MM.1S (cell line): ENCODE data around the gene HOXA13.

Experiments used
- DNase-seq: peaks from one replicate; pipeline ENCODE4 v3.0.0-alpha.2; 2015
- H2AFZ ChIP-seq: fragments of 300-600 bp; sonication (generic); 2 replicates; pipeline ENCODE4 v1.6.0; 2016; ENCODE audit warnings: antibody characterized with exemption, low read length
- H3F3A ChIP-seq: fragments of 300-600 bp; sonication (generic); 2 replicates; pipeline ENCODE4 v1.6.1; 2016; ENCODE audit warnings: mild to moderate bottlenecking, antibody characterized with exemption, low read length, moderate library complexity, mixed read lengths; ENCODE audit not compliant: insufficient read depth
- H3K27ac ChIP-seq: fragments of 300-600 bp; sonication (generic); 2 replicates; pipeline ENCODE4 v1.5.1; 2016; ENCODE audit warnings: mild to moderate bottlenecking, low read length
- H3K27me3 ChIP-seq: fragments of 300-600 bp; sonication (generic); replicated peaks from 2 replicates; pipeline ENCODE4 v1.6.0; 2016; ENCODE audit warnings: low read length; ENCODE audit not compliant: insufficient read depth
- H3K36me3 ChIP-seq: fragments of 300-600 bp; sonication (generic); replicated peaks from 2 replicates; pipeline ENCODE4 v1.6.1; 2016; ENCODE audit warnings: mild to moderate bottlenecking, low read length, mixed read lengths; ENCODE audit not compliant: insufficient read depth
- H3K4me1 ChIP-seq: fragments of 300-600 bp; sonication (generic); 2 replicates; pipeline ENCODE4 v1.6.1; 2016; ENCODE audit warnings: low read length, mixed read lengths
- H3K4me2 ChIP-seq: fragments of 300-600 bp; sonication (generic); 2 replicates; pipeline ENCODE4 v1.6.0; 2016; ENCODE audit warnings: low read depth, low read length
- H3K4me3 ChIP-seq: fragments of 300-600 bp; sonication (generic); 2 replicates; pipeline ENCODE4 v1.5.1; 2016; ENCODE audit warnings: low read length, mixed read lengths
- H3K79me2 ChIP-seq: fragments of 300-600 bp; sonication (generic); 2 replicates; pipeline ENCODE4 v1.6.1; 2016; ENCODE audit warnings: mixed run types, low read length, mixed read lengths
- H3K9ac ChIP-seq: fragments of 300-600 bp; sonication (generic); 2 replicates; pipeline ENCODE4 v1.6.1; 2016; ENCODE audit warnings: low read length, mixed read lengths
- H3K9me2 ChIP-seq: fragments of 300-600 bp; sonication (generic); replicated peaks from 2 replicates; pipeline ENCODE4 v1.6.1; 2016; ENCODE audit warnings: mild to moderate bottlenecking, low read length, mixed read lengths; ENCODE audit not compliant: insufficient read depth
- H3K9me3 ChIP-seq: fragments of 300-600 bp; sonication (generic); replicated peaks from 2 replicates; pipeline ENCODE4 v1.6.1; 2016; ENCODE audit warnings: mild to moderate bottlenecking, low read length, mixed read lengths; ENCODE audit not compliant: insufficient read depth
- H4K20me1 ChIP-seq: fragments of 300-600 bp; sonication (generic); 2 replicates; pipeline ENCODE4 v1.6.1; 2016; ENCODE audit warnings: mild to moderate bottlenecking, low read length, moderate library complexity, mixed read lengths; ENCODE audit not compliant: insufficient read depth
- CTCF ChIP-seq: fragments of 300-600 bp; sonication (generic); IDR thresholded peaks from 2 replicates; pipeline ENCODE4 v1.5.1; 2016; ENCODE audit warnings: antibody characterized with exemption, low read length, mixed read lengths
- EZH2 ChIP-seq: fragments of 300-600 bp; sonication (generic); optimal IDR thresholded peaks from 2 replicates; pipeline ENCODE3; 2017; ENCODE audit warnings: low read depth, mild to moderate bottlenecking, antibody characterized with exemption, low read length, mixed read lengths
- EZH2phosphoT487 ChIP-seq: fragments of 300-600 bp; sonication (generic); IDR thresholded peaks from 2 replicates; pipeline ENCODE4 v1.6.1; 2018; ENCODE audit warnings: antibody characterized with exemption, low read length

HOXA13 gene

DNA sequence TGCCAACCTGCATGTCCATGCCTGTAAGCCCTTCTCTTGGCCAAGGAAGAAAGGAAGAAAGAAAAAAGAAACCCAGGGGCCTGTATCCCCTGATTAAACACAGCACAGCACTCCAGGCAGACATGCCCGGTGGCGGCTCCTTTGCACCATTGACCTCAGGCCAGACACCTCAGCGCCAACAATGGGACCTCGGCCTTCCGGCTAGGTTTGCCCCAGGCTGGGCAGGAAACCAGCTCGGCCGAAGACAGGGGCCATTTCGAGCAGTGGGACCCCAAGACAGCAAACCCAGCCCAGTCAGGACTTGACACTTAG lies 28.6 kb downstream of the HOXA13 start:
- no peak overlapping the region for H2AFZ ChIP-seq
- H3K4me3 ChIP-seq: no peak overlapping the region
- no peaks in the 10 kb centered on the region for H3K9me3 ChIP-seq
- peak overlapping the region; percentile 99; the same call in 1 of the 2 replicates for H3K4me2 ChIP-seq
- no peak for TF ChIP-seq EZH2phosphoT487
- no peak for TF ChIP-seq CTCF
- no peak for TF ChIP-seq EZH2
- DNase-seq: no peak
- H3K27ac ChIP-seq: no peak overlapping the region
- H3K9me2 ChIP-seq: no peaks in the 10 kb centered on the region
- peaks cover 9% of the 10 kb centered on the region for H3K4me1 ChIP-seq
- no peak overlapping the region for H3K9ac ChIP-seq
- H3K36me3 ChIP-seq: no peaks in the 10 kb centered on the region
- H3K79me2 ChIP-seq: no peaks in the 10 kb centered on the region
- H3F3A ChIP-seq: peaks cover 12% of the 10 kb centered on the region
- peaks cover 92% of the 10 kb centered on the region for H3K27me3 ChIP-seq
- H4K20me1 ChIP-seq: no peaks in the 10 kb centered on the region

DNA sequence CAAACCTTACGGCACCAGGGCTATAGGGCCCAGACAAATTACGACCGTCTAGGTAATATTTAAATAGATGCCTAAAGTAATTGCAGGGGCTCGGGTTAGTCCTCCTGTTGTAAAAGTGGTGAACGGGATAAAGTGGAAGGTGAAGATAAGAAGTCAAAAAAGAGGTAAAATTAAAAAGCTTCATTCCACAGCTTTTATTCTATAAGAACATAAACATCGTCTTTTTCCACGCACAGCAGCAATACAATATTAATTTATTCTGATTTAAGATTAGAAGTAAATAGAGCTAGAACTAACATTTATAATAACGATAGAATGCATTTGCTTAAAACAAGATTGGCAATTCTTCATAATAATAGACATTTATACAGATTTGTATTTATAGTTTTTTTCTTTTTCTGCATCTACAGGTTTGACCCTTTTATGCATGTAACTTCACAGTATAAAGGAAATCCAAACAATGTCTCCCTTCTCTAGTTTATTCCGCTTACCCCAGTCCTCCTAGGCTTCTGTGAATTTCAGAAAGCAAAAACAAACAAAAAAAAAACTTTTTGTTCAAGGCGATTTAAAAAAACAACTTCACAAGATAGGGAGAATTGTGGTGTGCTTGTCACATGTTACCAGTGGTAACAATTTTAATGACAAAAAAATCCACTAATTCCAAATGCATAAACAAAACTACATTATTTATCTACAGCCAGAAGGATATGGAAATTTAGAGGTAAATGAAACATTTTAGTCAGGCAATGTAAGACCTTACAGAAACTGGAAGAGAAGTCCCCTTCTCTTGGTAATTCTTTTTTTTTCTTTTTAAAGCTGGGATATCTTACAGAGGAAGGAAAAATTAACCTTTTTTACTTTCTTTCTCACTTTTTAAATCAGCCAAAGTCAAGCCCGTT lies 29.2 kb downstream of the HOXA13 start:
- Histone ChIP-seq H3K9ac (no peak overlapping the region), H4K20me1 (no peaks in the 10 kb centered on the region), H2AFZ (no peak overlapping the region), H3K79me2 (no peaks in the 10 kb centered on the region), H3K9me3 (no peaks in the 10 kb centered on the region), H3K4me1 (peaks cover 9% of the 10 kb centered on the region), H3K9me2 (no peaks in the 10 kb centered on the region), H3F3A (peaks cover 12% of the 10 kb centered on the region), H3K36me3 (no peaks in the 10 kb centered on the region), H3K27ac (no peak overlapping the region), H3K27me3 (peaks cover 97% of the 10 kb centered on the region), H3K4me2 (no peak overlapping the region), H3K4me3 (no peak overlapping the region)
- DNase-seq: no peak
- TF ChIP-seq EZH2phosphoT487: no peak
- TF ChIP-seq CTCF: no peak
- TF ChIP-seq EZH2: no peak

DNA sequence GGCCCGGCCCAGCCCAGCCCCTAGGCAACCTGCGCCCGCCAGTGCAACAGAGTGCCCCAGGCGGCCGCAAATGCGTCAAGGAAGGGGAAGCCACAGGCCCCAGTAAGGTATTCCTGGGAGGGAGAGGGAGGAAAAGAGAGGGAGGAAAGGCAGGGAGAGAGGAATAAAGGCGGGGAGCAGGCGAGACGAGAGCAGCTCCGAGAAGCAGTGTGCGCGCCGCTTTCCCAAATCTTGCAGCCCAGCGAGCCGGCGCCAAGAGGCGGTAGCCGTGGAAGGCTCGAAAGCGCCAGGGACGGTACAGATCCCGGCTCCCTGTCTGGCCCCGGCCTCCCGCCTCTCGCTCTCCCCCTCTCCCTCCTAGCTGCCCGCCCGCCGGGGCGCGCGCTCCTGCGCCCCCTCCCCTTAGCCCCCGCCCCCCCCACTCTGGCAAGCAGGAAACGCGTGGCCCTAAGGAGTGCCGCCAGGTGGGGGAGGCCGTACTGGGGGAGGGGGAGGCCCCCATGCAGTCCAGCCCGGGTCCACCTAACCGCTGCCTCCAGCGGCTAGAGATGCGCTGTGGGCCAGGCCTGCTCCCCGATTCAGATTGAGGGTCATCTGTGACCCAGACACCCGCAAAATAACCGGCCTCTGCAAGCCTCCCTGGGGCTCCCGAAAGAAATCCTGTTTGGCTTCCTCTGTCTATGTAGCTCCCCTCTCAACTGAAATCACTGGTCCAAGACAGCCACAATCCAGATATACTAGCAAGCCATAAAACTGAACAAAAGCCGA lies 30.0 kb downstream of the HOXA13 start:
- Histone ChIP-seq H3K4me1 (peaks cover 9% of the 10 kb centered on the region), H4K20me1 (no peaks in the 10 kb centered on the region), H3K4me2 (no peak overlapping the region), H2AFZ (no peak overlapping the region), H3K9ac (no peak overlapping the region), H3K79me2 (no peaks in the 10 kb centered on the region), H3K4me3 (no peak overlapping the region), H3K9me3 (no peaks in the 10 kb centered on the region), H3K27me3 (peaks cover 97% of the 10 kb centered on the region), H3K9me2 (no peaks in the 10 kb centered on the region), H3K36me3 (no peaks in the 10 kb centered on the region), H3K27ac (no peak overlapping the region), H3F3A (peaks cover 12% of the 10 kb centered on the region)
- no peak for DNase-seq
- TF ChIP-seq CTCF: no peak
- TF ChIP-seq EZH2phosphoT487: no peak
- TF ChIP-seq EZH2: no peak
